Measurements from ENCODE around the gene CRACR2B. TPM values are rescaled to one million over a fixed set of nuclear protein-coding genes. Genes with fewer than 3 reads are reported as not detected.

CRACR2B gene
- total and polyA plus RNA-seq, 11 donors, result 8.8 to 43.5 (median 17.7) TPM

DNA sequence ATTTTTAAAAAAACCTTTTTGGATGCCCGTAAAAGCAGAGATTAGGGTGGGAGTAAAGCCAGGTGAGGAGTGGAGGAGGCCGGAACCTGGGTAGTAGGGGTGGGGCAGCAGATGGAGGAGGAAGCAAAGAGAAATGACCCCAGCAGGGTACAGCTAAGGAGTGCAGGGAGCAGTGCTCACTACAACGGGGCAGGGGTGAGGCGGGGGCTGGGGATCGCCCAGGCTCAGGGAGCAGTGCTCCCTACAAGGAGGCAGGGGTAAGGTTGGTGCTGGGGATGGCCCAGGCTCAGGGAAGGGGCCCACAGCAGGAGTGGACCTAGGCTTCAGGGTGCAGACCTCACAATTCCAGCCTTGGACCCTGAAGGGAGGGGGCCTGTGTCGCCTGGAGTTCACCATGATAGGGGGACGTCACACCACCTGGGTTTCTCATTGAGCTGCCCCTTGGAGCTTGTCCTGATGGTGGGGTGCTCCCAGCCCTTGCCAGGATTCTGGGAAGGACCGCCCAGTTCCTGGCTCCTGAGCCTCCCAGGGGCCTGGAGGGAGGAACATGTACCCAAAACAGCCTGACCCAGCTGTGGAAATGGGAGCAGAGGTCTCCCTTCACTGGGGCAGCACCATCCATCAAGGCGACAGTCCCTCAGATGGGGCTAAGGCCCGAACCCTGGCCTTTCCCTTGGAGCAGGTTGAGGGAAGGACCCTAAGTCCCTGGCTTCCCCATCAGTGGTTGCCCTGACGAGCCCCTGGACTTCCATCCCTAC is 11.9 kb upstream of the CRACR2B start:
- Histone ChIP-seq H3K4me1 (peaks cover 5 to 27% (median 23%) of the 10 kb centered on the region in 12 donors), H3K27ac (no peak overlapping the region), H3K9me3 (no peaks in the 10 kb centered on the region), H3K36me3 (peaks cover 0 to 42% (median 32%) of the 10 kb centered on the region in 9 donors), H3K27me3 (no peaks in the 10 kb centered on the region), H3K4me3 (no peak overlapping the region)
- DNase-seq, result no peak
- no peak for ATAC-seq
- intact Hi-C loops (cut with DNase I), result no loop called here
- 86 to 92% (median 90%) methylated on average over 11 of the region's 11 CpGs for WGBS, 4 donors
- TF ChIP-seq, protein P1, sequence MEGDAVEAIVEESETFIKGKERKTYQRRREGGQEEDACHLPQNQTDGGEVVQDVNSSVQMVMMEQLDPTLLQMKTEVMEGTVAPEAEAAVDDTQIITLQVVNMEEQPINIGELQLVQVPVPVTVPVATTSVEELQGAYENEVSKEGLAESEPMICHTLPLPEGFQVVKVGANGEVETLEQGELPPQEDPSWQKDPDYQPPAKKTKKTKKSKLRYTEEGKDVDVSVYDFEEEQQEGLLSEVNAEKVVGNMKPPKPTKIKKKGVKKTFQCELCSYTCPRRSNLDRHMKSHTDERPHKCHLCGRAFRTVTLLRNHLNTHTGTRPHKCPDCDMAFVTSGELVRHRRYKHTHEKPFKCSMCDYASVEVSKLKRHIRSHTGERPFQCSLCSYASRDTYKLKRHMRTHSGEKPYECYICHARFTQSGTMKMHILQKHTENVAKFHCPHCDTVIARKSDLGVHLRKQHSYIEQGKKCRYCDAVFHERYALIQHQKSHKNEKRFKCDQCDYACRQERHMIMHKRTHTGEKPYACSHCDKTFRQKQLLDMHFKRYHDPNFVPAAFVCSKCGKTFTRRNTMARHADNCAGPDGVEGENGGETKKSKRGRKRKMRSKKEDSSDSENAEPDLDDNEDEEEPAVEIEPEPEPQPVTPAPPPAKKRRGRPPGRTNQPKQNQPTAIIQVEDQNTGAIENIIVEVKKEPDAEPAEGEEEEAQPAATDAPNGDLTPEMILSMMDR (IDR thresholded peaks at IDR 0.05), result no peak
- no peak for TF ChIP-seq POLR2A (IDR thresholded peaks at IDR 0.05)

DNA sequence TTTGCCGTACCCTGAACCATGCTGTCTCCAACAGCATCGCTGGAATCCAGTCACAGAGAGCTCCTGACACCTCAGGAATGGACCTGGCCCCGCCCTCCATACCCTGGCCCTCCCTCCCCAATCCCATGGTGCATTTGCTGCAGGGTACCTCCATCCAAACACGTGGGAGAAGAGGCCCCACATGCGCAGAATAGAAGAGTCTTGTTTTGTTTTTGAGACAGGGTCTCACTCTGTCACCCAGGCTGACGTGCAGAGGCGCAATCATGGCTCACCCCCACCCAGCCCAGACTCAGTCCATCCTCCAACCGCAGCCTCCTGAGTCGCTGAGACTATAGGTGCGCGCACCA is 11.3 kb upstream of the CRACR2B start:
- Histone ChIP-seq H3K36me3 (peaks cover 0 to 39% (median 30%) of the 10 kb centered on the region in 9 donors), H3K27me3 (no peaks in the 10 kb centered on the region), H3K27ac (no peak overlapping the region), H3K4me3 (no peak overlapping the region), H3K9me3 (no peaks in the 10 kb centered on the region), H3K4me1 (peaks cover 7 to 27% (median 23%) of the 10 kb centered on the region in 12 donors)
- DNase-seq, result no peak
- TF ChIP-seq, protein P1 (IDR thresholded peaks at IDR 0.05), result no peak
- no peak for TF ChIP-seq POLR2A (IDR thresholded peaks at IDR 0.05)
- intact Hi-C loops (cut with DNase I), result no loop called here
- 78 to 84% (median 82%) methylated on average over 11 of the region's 11 CpGs for WGBS, 4 donors
- no peak for ATAC-seq

DNA sequence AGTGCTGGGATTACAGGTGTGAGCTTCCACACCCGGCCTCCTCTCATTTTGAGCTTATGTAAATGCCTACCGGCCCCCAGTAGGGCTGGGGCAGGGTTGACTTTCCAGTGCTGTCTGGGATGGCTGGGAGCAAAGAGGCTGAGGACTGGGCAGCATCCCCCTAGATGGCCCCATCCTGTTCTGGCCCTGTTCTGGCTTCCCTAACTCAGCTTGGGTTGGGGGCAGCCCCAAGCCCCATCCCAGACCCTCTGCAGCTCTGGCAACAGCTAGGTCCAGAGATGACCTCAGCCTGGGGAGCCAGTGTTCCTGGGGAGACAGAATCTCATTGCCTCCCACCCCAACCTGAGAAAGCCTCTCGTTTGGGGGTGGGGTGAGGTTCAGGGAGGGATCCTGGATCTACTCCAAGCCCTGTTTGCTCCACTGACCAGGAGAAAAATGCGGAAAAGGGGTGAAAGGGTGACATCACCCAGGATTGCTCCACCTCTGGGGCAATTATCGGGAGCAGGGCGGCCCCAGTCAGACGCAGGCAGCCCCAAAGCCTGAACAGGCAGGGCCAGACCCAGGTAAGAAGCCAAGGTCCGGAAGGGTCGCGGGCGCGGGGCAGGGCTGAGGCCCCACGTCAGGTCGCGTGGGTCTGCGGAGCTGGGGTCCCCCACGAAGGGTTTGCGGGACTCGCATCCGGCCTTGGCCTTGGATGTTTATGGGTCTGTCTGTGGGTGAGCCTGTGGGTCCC is 9.2 kb upstream of the CRACR2B start, which contains the start of gene PNPLA2:
Gene PNPLA2, plus strand, starts transcription at position 519 of the 733 bp plus-strand sequence. CDS start 805 bp downstream, outside the sequence.
- Histone ChIP-seq H3K4me1 (peaks cover 10 to 40% (median 27%) of the 10 kb centered on the region in 12 donors), H3K27ac (peak within 1 kb of the TSS; percentile 91 to 100 (median 96)), H3K36me3 (peaks cover 0 to 34% (median 22%) of the 10 kb centered on the region in 9 donors), H3K4me3 (peak within 1 kb of the TSS; percentile 74 to 99 (median 88)), H3K27me3 (no peaks in the 10 kb centered on the region), H3K9me3 (no peaks in the 10 kb centered on the region)
- DNase-seq, result no peak
- no peak for ATAC-seq
- TF ChIP-seq POLR2A (IDR thresholded peaks at IDR 0.05), result no peak
- TF ChIP-seq, protein P1 (IDR thresholded peaks at IDR 0.05), result no peak
- 26 to 37% (median 28%) methylated on average over 18 to 20 of the region's 20 CpGs for WGBS, 4 donors
- intact Hi-C loops (cut with DNase I), result loop anchor here in 1 of 10 donors (1.0 kb wide), 1 partner anchor 9 kb away; the partner anchor contains the start of gene RPLP2

Data from heart left ventricle (tissue), 16 donors.